Activated naive CD8-positive, alpha-beta T cell treated with anti-CD3 and anti-CD28 coated beads, Interleukin-2, amount 50 U/mL, for 16 hours (primary cell): ENCODE results near the gene DNAJA1.

Experiments used
- DNase-seq: peaks from one replicate; pipeline ENCODE4 v3.0.0-alpha.2; 2020; ENCODE audit warnings: low read depth, low spot score

The DNAJA1 gene

DNA sequence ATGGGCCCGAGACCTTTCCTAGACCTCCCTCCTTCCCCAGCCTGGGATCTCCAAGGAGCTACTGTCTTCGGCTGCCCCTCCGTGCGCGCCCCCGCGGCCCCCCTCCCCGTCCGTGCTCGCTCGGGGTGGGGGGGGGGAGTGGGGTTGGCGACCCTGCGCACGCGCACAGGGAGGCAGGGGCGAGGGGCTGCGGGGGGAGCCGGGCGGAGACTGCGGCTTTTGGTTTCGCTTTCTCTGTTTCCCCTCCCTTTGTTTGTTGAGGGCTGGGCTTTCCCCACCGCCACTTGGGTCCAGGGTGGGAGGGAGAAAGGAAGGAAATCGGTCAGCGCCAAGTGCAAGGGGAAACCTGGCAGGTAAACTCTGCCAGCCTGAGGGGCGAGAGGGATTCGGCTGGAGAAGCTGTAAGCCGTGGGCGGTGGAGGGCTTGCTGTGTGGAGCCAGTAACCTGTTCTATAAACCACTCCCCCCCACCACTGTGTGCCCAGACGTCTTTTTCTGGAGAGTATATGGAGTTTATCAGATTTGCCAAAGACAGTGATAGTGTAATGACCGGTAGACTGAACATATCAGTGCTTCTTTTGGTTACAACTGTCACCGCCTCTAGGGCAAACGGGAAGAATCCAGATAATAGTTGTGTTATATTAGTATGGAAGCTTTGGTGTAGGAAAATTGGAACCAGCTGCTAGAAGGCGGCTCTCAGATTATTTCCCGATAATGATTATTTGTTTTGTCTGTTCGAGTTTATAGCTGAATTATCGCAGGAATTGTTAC is 684 bp downstream of the DNAJA1 start:
- peak; percentile 65 for DNase-seq

DNA sequence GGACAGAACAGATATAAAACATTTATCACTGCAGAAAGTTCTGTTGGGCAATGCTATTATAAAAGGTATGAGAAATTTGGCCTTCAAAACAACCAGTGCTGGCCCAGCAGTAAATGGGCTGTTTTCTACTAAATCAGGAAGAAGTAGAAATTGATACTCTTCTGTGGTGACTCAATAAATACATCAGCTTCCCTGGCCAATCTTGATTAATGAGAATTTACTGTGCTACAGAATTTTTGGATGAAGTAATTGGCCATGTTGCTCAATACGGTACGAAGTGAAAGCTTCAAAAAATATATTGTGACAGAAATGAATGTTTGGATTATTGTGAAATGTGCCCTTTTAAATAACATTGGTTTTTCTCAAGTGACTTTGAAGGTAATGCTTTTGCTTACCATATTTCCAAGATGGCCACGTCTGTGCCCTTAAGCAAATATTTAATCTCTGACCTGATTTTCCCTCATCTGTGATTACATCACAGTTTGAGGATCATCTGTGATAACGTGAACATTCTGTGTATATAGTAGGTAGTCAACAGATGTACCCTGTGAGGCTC is 4.2 kb downstream of the DNAJA1 start:
- DNase-seq: no peak

DNA sequence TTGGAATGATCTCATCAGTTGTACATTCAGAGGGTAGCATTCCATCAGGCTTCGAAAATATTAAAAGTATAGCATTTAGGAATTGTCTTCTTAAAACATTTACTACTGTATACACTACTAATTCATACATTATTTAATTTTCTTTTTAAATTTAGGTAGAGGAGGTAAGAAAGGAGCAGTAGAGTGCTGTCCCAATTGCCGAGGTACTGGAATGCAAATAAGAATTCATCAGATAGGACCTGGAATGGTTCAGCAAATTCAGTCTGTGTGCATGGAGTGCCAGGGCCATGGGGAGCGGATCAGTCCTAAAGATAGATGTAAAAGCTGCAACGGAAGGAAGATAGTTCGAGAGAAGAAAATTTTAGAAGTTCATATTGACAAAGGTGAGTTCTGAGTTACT is 5.2 kb downstream of the DNAJA1 start:
- DNase-seq: no peak

DNA sequence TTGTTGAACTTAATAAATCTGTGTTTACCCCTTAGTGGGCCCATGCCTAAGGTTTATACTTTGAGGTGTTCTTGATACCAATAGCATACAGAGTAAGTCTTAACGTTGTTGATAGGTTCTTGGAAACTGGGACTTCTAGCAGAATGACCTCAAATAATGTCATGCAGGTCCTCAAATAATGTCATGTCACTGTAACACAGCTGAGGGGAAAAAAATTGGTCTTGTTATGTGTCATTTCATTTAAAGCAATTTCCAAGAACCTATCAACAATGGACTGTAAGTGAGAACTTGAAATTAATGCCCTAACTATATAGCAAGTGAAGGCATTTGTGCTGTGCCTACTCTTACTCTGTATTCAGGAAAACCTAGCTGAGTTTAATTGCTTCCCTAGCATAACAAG is 7.2 kb downstream of the DNAJA1 start:
- no peak for DNase-seq

DNA sequence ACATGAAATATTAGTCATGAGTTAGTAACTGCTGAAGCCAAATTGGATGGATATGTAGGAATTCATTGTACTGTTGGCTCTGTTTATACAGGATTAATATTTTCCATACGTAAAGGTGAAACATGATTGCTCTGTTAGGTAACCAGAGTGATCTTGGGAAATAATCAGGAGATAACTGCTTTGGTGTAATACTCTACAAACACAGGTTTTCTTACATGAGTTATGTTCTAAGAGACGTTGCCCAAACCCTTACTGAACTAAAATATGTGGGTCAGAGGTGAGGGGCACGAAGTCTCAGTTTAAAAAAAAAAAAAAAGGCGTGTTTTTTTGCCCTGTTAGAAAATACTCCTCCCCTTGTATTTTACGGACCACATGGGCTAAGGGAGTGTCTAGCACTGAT is 7.8 kb downstream of the DNAJA1 start:
- DNase-seq: no peak

DNA sequence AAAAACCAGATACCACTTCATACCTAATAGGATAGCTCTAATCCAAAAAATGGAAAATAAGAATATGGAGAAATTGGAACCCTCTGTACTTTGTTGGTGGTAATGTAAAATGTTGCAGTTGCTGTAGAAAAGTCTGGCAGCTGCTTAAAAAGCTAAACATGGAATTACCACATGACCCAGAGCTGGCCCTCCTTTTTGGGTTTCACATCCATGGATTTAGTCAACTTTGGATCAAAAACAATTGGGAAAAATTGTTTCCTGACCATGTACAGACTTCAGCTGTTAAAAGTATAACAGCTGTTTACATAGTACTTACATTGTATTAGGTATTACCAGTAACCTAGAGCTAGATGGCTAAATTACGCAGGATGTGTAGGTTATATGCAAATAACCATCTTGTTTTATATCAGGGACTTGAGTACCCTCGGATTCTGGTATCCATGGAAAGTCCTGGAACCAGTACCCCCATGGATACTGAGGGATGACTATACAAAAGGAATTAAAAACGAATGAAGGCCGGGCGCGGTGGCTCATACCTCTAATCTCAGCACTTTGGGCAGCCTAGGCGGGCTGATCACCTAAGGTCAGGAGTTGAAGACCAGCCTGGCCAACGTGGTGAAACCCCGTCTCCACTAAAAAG is 15.8 kb downstream of the DNAJA1 start:
- DNase-seq: no peak

DNA sequence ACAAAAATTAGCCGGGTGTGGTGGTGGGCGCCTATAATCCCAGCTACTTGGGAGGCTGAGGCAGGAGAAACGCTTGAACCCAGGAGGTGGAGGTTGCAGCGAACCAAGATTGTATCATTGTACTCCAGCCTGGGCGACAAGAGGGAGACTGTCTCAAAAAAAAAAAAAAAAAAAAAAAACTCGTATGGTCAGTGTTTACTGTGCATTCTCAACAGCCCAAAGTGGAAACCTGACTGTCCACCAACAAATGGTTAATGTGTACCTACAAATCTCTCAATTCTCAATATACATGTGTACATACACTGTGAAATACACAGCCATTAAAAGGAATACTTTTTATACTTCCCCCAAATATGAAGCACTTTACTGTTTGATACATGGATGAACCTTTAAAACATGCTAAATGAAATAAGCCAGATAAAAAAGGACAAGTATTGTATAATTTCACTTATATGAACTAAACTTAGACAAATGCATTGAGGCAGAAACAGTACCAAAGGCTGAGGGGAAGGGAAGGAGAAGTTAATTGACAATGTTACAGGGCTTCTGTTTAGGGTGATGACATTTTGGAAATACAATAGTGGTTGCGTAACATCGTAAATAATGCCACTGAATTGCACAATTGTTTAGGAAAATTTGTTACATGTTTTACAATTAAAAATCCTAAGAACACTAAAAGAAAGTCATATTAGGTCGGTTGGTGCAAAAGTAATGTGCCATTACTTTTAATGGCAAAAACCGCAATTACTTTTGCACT is 16.5 kb downstream of the DNAJA1 start:
- DNase-seq: no peak

DNA sequence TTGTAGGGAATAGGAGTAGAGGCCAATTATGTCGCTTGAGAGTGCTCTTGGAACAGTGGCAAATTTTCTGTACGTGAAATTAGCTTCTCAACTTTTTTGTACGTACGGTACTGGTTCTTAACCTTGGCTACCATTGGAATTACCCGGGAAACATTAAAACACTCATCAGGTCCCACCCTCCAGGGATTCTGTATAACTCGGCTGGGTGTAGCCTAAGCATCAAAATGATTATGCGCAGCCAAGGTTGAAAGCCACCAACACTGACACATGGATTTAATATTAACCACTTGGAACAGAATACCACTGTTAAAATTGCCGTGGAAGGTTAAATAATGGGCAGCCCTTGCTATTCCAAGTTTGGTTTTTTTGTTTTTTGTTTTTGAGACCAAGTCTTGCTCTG is 17.4 kb downstream of the DNAJA1 start:
- no peak for DNase-seq

DNA sequence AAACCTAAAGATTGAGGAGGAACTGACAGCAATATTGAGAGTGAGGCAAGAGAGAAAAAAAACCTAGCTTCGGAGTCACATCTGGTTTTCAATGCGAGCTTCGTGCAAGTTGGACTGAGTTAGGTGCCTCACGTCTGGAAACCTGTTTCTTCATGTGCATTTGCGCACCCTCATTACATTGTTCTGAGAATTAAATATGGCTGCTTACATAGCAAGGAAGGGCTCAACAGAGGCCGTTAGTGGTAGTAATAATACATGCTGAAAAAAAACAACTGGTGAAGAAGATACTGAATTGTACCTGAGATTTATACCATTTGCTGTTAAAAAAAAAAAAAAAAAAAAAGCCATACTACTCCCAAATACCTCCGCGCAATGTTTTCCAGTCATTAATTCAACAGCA is 18.6 kb downstream of the DNAJA1 start:
- no peak for DNase-seq

DNA sequence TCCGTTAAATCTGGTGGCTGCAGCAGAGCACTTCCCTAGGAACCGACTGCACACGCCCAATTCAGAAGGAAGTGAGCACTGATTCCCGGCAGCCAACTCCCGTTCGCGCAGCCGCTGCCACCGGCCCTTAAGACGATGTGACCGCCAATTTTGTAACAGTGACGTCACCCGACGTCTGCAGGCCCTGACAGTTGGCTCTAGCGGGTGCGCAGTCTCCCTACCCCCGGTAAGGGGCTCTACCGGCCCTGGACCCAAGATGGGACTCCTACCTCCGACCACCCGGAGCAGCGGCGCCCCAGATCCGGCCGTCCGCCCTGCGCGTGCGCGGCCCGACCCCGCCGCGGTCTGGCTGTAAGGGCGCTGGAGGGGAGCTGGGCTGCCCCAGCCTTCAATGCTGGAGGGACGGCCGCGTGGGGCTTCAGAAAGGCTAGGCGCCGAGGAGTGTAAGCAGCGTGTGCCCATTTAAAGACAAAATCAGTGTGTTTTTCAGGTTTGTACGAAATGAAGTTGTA is 19.1 kb downstream of the DNAJA1 start:
- peak; percentile 15 for DNase-seq

DNA sequence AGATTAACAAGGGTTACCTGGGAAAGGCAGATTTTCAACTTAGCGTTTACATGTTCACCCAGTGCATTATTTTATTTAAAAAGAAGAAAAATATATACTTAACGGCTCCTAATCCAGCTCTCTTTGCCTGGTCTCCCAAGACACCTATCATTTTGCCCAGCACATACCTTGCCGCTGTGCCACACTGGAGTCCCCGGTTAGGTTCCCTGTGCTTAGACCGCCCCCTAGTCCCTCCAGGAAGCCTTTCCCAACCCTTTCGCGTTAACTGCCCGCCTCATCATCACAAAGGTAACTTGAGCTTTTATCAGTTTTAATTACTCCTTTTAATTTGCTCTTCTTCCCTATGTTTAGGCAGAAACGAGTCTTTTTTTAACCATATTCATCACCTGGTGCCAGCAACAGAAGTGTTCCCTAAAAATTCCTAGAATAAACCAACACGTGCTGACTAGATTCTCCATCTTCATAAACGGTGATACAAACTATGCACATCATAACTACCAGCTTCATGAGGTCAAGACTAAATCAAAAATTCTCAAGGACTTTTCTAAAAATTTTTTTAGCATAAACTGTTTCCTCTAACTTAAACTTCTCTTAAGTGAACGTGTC is 19.7 kb downstream of the DNAJA1 start:
- DNase-seq: no peak

DNA sequence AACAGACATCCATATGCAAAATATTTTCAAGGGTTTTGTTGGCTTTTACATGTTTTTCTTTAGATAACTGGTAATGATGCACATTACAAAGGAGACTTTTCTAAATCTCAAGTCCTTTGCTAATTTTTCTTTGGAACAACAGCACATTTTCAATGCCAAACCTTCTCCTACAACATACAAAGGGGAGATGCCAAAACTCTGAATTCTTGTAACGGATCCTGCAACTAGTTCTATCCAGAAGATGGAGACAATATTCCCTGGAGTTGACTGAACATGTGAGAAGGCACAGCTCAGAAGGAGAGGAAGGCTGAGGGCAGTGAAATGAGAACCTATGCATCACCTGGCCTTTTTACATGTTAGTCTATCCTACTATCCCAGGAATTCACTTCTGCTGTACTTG is 21.0 kb downstream of the DNAJA1 start:
- DNase-seq: no peak

DNA sequence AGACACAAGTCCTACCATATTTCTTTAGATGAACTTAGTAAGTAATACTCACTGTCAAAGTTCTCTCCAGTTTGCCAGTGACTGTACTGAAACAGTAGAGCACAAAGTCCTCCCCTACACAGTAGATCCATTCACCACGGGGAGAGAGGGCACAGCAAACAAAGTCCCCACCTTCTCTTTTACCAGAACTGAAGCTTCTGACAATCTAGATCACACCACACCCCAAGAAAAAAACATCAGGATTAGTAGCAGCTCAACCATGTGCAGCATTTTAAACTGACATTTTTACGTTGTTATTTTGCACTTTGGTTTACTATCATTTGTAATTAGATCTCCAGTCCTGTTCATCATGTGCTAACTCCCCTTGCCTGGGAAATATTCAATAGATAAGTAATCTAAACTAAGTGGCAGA is 23.0 kb downstream of the DNAJA1 start:
- DNase-seq: no peak

DNA sequence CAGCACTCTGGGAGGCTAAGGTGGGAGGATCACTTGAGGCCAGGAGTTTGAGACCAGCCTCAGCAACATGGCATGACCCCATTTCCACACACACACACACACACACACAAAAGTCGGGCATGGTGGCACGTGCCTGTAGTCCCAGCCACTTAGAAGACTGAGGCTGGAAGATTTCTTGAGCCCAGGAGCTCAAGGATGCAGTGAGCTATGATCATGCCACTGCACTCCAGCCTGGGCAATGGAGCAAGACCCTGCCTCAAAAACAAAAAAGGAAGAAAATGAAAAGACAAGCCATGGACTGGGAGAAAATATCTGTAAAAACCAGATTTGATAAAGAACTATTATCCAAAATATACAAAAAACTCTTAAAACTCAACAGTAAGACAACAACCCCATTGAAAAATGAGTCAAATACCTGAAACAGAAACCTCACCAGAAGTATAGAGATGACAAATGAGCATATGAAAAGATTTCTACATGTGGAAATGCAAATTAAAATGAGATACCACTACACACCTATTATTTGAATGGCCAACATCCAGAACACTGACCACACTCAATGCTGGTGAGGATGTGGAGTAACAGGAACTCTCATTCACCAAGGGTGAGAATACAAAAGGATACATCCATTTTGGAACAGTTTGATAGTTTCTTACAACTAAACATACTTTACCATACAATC is 24.7 kb downstream of the DNAJA1 start:
- DNase-seq: no peak

DNA sequence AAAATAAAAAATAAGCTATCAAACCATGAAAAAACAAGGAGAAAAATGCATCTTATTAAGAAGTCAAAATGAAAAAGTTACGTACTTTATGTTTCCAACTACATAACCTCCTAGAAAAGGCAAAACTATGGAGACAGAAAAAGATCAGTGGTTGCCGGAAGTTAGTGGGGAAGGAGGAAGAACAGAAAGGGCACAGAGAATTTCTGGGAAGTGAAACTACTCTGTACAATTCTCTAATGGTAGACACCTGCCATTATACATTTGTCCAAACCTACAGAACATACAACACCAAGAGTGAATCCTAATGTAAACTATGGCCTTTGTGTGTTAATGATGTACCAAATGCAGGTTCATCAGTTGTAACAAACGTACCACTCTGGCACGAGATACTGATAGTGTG is 26.1 kb downstream of the DNAJA1 start:
- no peak for DNase-seq

DNA sequence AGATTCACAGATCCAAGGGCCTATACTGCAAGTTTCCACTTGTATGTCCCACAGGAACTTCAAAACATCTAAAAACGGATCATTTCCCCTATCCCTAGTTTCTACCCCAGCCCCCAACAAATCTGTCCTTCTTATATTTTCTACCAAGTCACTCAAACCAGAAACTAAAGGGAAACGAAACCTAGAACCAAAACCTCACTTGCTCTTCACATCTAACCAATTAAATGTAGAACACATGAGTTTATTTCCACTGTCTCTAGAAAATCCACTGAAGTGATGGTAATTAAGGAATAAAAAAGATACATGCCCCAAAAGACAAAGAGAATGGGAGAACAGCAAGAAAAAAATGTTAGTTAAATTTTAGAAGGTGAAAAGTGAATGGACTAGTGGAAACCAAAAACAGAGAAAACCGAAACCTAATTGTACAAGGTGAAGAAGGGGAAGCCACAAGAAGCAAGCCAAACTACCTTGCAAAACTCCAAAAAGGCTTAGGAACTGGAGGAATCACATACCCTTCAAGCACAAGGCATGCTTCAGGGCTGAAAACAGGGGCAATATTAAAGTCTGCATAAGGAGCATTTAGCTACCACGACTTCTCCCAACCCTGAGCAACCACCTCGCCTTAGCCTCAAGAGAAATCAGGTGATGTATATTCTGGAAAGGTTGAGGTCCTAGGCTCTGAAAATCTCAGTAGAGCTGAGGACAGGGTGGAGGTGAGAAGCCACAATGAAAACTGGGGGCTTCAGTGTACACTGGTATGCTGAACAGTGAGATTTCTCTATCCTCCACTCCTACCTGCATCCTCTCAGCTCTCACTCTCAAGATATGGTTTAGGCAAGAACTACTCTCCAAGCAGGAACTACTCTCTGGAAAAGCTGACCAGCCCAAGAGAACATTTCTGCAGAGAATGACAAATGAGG is 40.3 kb downstream of the DNAJA1 start:
- no peak for DNase-seq

DNA sequence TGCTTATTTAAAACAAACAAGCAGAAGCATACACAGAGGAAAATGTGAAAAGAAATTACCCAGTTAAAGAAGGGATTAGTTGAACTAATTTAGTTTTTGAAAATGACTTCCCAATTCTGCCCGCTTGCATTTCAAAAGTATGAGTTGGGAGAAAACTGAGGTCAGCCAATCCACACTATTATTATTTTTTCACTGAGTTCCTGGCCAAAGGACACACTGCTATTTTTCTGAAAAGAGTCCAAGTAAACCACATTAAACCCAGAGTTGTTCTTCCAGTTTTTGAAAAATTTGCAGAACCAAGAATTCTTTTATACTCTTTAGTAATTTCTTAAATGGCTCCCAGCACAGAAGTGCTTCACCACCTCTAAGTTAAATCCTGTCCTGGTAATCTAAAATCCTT is 43.9 kb downstream of the DNAJA1 start:
- no peak for DNase-seq

DNA sequence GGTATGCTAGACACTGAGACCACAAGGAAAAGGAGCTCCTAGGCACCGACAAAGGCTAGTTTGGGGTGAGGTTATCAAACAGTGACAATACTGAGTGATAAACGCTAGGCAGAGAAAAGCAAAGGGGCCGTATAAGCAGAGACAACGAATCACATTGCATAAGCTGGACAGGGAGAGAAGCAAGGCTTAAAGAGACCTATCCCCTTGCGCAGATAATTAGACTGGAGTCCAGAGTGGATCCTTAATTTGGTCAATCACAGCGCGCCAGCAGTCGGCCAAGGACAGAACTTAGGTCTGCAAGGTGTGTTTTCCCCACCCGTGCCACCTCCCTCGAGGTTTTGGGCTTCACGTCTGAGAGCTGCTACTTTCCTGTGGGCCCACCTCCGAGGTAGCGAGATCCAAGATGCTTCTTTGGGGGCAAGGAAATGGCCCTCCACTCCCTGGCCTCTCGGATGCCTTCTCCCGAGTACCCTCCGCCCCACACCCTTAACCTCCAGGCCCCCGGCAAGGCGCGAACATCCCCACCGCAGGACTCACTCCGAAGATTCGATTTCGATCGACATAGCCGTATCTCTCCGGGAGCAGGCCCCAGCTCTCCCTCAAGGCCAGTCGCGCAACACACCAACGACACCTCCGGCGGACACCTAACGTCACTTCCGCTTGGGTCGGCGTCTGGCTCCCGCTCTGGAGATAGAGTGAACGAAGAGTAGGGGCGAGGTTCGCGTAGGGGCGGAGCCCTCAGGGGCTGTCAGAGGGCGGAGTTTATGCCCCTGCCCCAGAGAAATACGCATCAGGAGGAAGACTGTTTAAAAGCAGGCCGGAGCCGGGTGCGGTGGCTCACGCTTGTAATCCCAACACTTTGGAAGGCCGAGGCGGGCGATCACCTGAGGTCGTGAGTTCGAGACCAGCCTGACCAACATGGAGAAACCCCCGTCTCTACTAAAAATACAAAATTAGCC is 51.3 kb downstream of the DNAJA1 start, which contains the start of gene SMU1:
Gene SMU1, minus strand, starts transcription at position 629 of the 959 bp plus-strand sequence. Its CDS starts 66 bp downstream, at position 563.
- DNase-seq: peak; percentile 87

DNA sequence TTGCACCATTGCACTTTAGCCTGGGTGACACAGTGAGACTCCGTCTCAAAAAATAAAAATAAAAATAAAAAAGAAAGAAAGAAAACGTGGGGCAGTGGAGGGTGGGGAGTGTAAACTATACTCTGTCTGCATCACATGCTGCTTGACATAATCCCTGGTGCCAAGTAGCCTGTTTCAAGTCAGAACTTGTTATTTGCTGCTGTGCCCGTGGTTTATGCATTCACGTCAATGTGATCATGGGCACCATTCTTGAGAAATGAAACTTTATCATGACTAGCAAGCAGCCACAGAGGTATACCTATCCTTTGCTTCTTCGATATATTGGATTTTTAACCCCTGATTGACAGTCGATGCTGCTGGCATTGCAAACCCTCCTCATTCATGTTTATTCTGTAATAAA is 55.5 kb downstream of the DNAJA1 start:
- no peak for DNase-seq
